K562 (cell line): Measurements from ENCODE around the gene LDB2. TPM values are rescaled to one million over a fixed set of nuclear protein-coding genes. Genes with fewer than 3 reads are reported as not detected.

Experiments
- ATAC-seq: fragments of 200-7000 bp; cut with Tn5 transposase; 3 replicates; pipeline ENCODE4 v1.9.1; 2020; ENCODE audit warnings: moderate library complexity
- BruUV-seq: library from RNA; stranded (reverse); fragments of 400-500 nt; replicated peaks from 2 replicates; lab custom pipeline; 2021; lab: Mats Ljungman, UMichigan
- CTCF ChIA-PET: fragments of 300-600 bp; formaldehyde crosslinking; extraction: SDS; loops from one replicate; lab custom pipeline; 2021; ENCODE audit warnings: low intra/inter-chr PET ratio; lab: Yijun Ruan, JAX
- POLR2A ChIA-PET: fragments of 300-600, 350-650 bp; sonication (Branson Sonifier 250); formaldehyde crosslinking; extraction: SDS; loops from one replicate; lab custom pipeline; 2021; ENCODE audit warnings: antibody characterized with exemption, inconsistent platforms; lab: Yijun Ruan, JAX
- DNase-seq, 4 experiments: peaks; one replicate each; pipeline versions ENCODE4 v3.0.0 to v3.0.0-alpha.2; 2011 to 2018; ENCODE audit warnings: low spot score in 3 of 4, mixed read lengths in 3 of 4; ENCODE audit errors: extremely low read depth in 1 of 4
- FAIRE-seq: peaks from 2 replicates; lab custom pipeline; 2011; peaks lifted over from hg19 to GRCh38; lab: Jason Lieb, UNC
- H2AFZ ChIP-seq: 2 replicates; pipeline ENCODE4 v1.6.0; 2011; ENCODE audit warnings: low read depth, low read length, control low read depth, inconsistent platforms
- H3K27ac ChIP-seq: fragments of 200-600 bp; 3 replicates; pipeline ENCODE4 v1.8.0; 2011; ENCODE audit warnings: low read depth, mild to moderate bottlenecking, control low read depth, inconsistent platforms, low read length, moderate library complexity, mixed read lengths; ENCODE audit errors: extremely low read depth
- H3K27me3 ChIP-seq, 2 experiments: fragments of 300-600 bp in 1 of 2; 2 replicates in 1 of 2; 3 replicates in 1 of 2; pipeline versions ENCODE4 v1.6.0 to v1.8.0; 2011; ENCODE audit warnings: inconsistent platforms in 2 of 2, low read length in 2 of 2, mild to moderate bottlenecking in 1 of 2, mixed read lengths in 1 of 2, moderate library complexity in 1 of 2; ENCODE audit not compliant: control insufficient read depth in 2 of 2, insufficient read depth in 2 of 2
- H3K36me3 ChIP-seq: fragments of 300-600 bp; 3 replicates; pipeline ENCODE4 v1.8.0; 2011; ENCODE audit warnings: mild to moderate bottlenecking, low read length, inconsistent platforms; ENCODE audit not compliant: control insufficient read depth, insufficient read depth
- H3K4me1 ChIP-seq, 2 experiments: fragments of 200-600 bp in 1 of 2; replicated peaks in 1 of 2; 2 replicates in 1 of 2; 3 replicates in 1 of 2; pipeline versions ENCODE4 v1.5.1 to v1.8.0; 2011; ENCODE audit warnings: inconsistent platforms in 2 of 2, low read length in 2 of 2, mild to moderate bottlenecking in 1 of 2, mixed read lengths in 1 of 2, moderate library complexity in 1 of 2; ENCODE audit not compliant: control insufficient read depth in 2 of 2, insufficient read depth in 2 of 2
- H3K4me2 ChIP-seq: 2 replicates; pipeline ENCODE4 v1.6.1; 2011; ENCODE audit warnings: low read length, control low read depth, inconsistent platforms, mixed read lengths; ENCODE audit not compliant: insufficient read depth
- H3K4me3 ChIP-seq: fragments of 200-600 bp; sonication (generic), shearing (Covaris generic); 2 replicates; pipeline ENCODE4 v1.5.1; 2016; ENCODE audit warnings: control low read depth, inconsistent platforms
- H3K79me2 ChIP-seq: fragments of 200-600 bp; 3 replicates; pipeline ENCODE4 v1.8.0; 2011; ENCODE audit warnings: low read length, inconsistent platforms; ENCODE audit not compliant: control insufficient read depth, insufficient read depth
- H3K9ac ChIP-seq, 2 experiments: 2 replicates each; pipeline versions ENCODE4 v1.6.0 to v1.6.1; 2011; ENCODE audit warnings: low read depth in 2 of 2, low read length in 2 of 2, control low read depth in 1 of 2, inconsistent platforms in 1 of 2, mild to moderate bottlenecking in 1 of 2, mixed read lengths in 1 of 2; ENCODE audit not compliant: insufficient read depth in 1 of 2
- H3K9me1 ChIP-seq: one replicate; pipeline ENCODE4 v1.6.0; 2011; ENCODE audit warnings: inconsistent platforms, mild to moderate bottlenecking, low read length, moderate library complexity; ENCODE audit not compliant: control insufficient read depth, insufficient read depth
- H3K9me3 ChIP-seq: replicated peaks from 2 replicates; pipeline ENCODE4 v1.5.1; 2011; ENCODE audit warnings: low read depth, low read length, inconsistent platforms; ENCODE audit not compliant: control insufficient read depth, insufficient read depth
- H4K20me1 ChIP-seq: replicated peaks from 2 replicates; pipeline ENCODE4 v1.6.1; 2011; ENCODE audit warnings: low read length, inconsistent platforms, mixed read lengths; ENCODE audit not compliant: control insufficient read depth, insufficient read depth
- CHD1 ChIP-seq: fragments of 200-600 bp; sonication (generic); IDR thresholded peaks from one replicate; pipeline ENCODE4 v1.6.1; 2012; ENCODE audit warnings: mild to moderate bottlenecking, moderate library complexity, low read length, inconsistent platforms
- COPS2 ChIP-seq: fragments of 450-650 bp; conservative IDR thresholded peaks from 2 replicates; pipeline ENCODE4 v1.6.1; 2016; ENCODE audit warnings: mild to moderate bottlenecking, moderate library complexity
- CTCF ChIP-seq, 3 experiments: IDR thresholded peaks in 2 of 3; conservative IDR thresholded peaks in 1 of 3; 2 replicates each; pipeline ENCODE4 v1.5.1; 2011 to 2012; ENCODE audit warnings: low read length in 3 of 3, mild to moderate bottlenecking in 3 of 3, control low read depth in 2 of 3, improper control_type of control experiment in 1 of 3, inconsistent platforms in 1 of 3, low read depth in 1 of 3, mixed read lengths in 1 of 3, moderate library complexity in 1 of 3; ENCODE audit not compliant: insufficient read depth in 2 of 3
- E2F3 ChIP-seq: fragments of 250-450 bp; sonication (Bioruptor Pico); IDR thresholded peaks from 2 replicates; pipeline ENCODE4 v1.4.0; 2020; ENCODE audit warnings: mild to moderate bottlenecking
- MECOM ChIP-seq: fragments of 250-450 bp; sonication (Bioruptor Pico); IDR thresholded peaks from 2 replicates; pipeline ENCODE4 v1.8.0; 2022; ENCODE audit warnings: inconsistent platforms
- MYC ChIP-seq, 2 experiments: fragments of 250-450 bp in 1 of 2; sonication (Bioruptor Pico) in 1 of 2; IDR thresholded peaks; 2 replicates each; pipeline versions ENCODE4 v1.5.1 to v1.6.1; 2012 to 2021; ENCODE audit warnings: low read depth in 2 of 2, borderline replicate concordance in 1 of 2, improper control_type of control experiment in 1 of 2, low read length in 1 of 2, mild to moderate bottlenecking in 1 of 2, moderate library complexity in 1 of 2
- NKRF ChIP-seq: fragments of 450-650 bp; IDR thresholded peaks from 2 replicates; pipeline ENCODE4 v1.6.1; 2016; ENCODE audit warnings: borderline replicate concordance
- PHF8 ChIP-seq: fragments of 200-600 bp; sonication (generic); IDR thresholded peaks from 2 replicates; pipeline ENCODE4 v1.6.1; 2012; ENCODE audit warnings: mixed run types, mild to moderate bottlenecking, inconsistent platforms, low read length, moderate library complexity, borderline replicate concordance
- STAT5A ChIP-seq: IDR thresholded peaks from 2 replicates; pipeline ENCODE4 v1.6.1; 2012; ENCODE audit warnings: low read length, inconsistent platforms, borderline replicate concordance
- TAF7 ChIP-seq: fragments of 450-650 bp; IDR thresholded peaks from 2 replicates; pipeline ENCODE4 v1.6.1; 2016; ENCODE audit warnings: missing genetic modification characterization, missing compliant biosample characterization
- TEAD2 ChIP-seq: fragments of 450-650 bp; IDR thresholded peaks from 2 replicates; pipeline ENCODE4 v1.6.1; 2016; ENCODE audit warnings: missing genetic modification characterization, control low read depth, missing compliant biosample characterization
- ZNF140 ChIP-seq: fragments of 250-450 bp; sonication (Bioruptor Pico); IDR thresholded peaks from 2 replicates; pipeline ENCODE4 v1.8.0; 2021; ENCODE audit warnings: moderate library complexity, mild to moderate bottlenecking, inconsistent platforms
- ZNF23 ChIP-seq: fragments of 250-450 bp; sonication (Bioruptor Pico); IDR thresholded peaks from 2 replicates; pipeline ENCODE4 v1.4.0; 2020; ENCODE audit warnings: mild to moderate bottlenecking
- ZNF398 ChIP-seq: fragments of 250-450 bp; sonication (Bioruptor Pico); IDR thresholded peaks from 2 replicates; pipeline ENCODE4 v1.8.0; 2021; ENCODE audit warnings: moderate library complexity, mild to moderate bottlenecking, inconsistent platforms
- ZNF57 ChIP-seq: fragments of 450-650 bp; formaldehyde crosslinking; IDR thresholded peaks from 2 replicates; pipeline ENCODE4 v1.4.0; 2020; ENCODE audit warnings: mild to moderate bottlenecking, moderate library complexity
- WGBS: fragments of 100-300 bp; shearing (Covaris generic); methylation state at CpG from one replicate; pipeline ENCODE4 v1.1.6; 2016; ENCODE audit warnings: low coverage, mixed read lengths; ENCODE audit not compliant: insufficient coverage; ENCODE audit errors: missing lambda C conversion rate; 5-methylcytosine and 5-hydroxymethylcytosine counted together
- in situ Hi-C: fragments of 300-500 bp; cut with MboI; formaldehyde crosslinking; loops from 4 replicates; pipeline ENCODE4 v1.15.0; 2018; ENCODE audit warnings: inconsistent platforms, mixed read lengths
- intact Hi-C: fragments of 100-400 bp; cut with micrococcal nuclease; formaldehyde crosslinking; loops from 2 replicates; pipeline ENCODE4 v1.14.2; 2022
- polyA plus RNA-seq, 8 experiments: library from polyadenylated mRNA; depleted of rRNA in 4 of 8; stranded (reverse) in 5 of 8; unstranded in 3 of 8; fragments of >200 nt; fragmentation: Nextera tagmentation in 2 of 8; fragmentation: Illumina TruSeq in 1 of 8; extraction: Ambion mirVana in 2 of 8; extraction: Trizol in 1 of 8; gene quantifications; 2 replicates each; pipeline versions ENCODE4 v1.2.1 to v1.2.3, GENCODE V29; 2011 to 2014; ENCODE audit warnings: inconsistent platforms in 1 of 8, missing spikeins in 1 of 8
- total RNA-seq, 7 experiments: library from RNA; depleted of rRNA in 6 of 7; stranded (reverse); fragments of >200 nt in 6 of 7; fragmentation: Illumina TruSeq in 2 of 7; extraction: Trizol in 2 of 7; gene quantifications; 2 replicates each; pipeline versions ENCODE4 v1.2.1 to v1.2.3, GENCODE V29; 2011 to 2021; ENCODE audit warnings: low replicate concordance in 1 of 7

LDB2 gene
- total and polyA plus RNA-seq, 9 of the 15 experiments (the other 6 are each of a cell fraction or from before 2014, with no cell fraction given): 0.10 to 0.20 TPM; not detected in 7

- Histone ChIP-seq H4K20me1 (no peaks in the 10 kb centered on the region), H3K27ac (no peak overlapping the region), H2AFZ (no peak overlapping the region), H3K79me2 (no peaks in the 10 kb centered on the region), H3K9me1 (no peaks in the 10 kb centered on the region), H3K4me2 (no peak overlapping the region), H3K4me3 (no peak overlapping the region), H3K27me3 (no peaks in the 10 kb centered on the region), H3K9ac (no peak overlapping the region), H3K36me3 (no peaks in the 10 kb centered on the region), H3K9me3 (no peaks in the 10 kb centered on the region), H3K4me1 (no peaks in the 10 kb centered on the region)
- ChIA-PET CTCF (interaction anchor here (0.6 kb wide), 1 partner anchor 15 kb away, joined by 3 read pairs; no protein-coding TSS in a partner anchor), POLR2A (no interaction called here)
- ATAC-seq (no peak), DNase-seq (no peak), FAIRE-seq (no peak)
- 0% methylated on average over 6 of the region's 6 CpGs for WGBS
- BruUV-seq: no TSS peak
- TF ChIP-seq CTCF (IDR thresholded peaks at IDR 0.05 in 2 of 3, conservative IDR thresholded peaks at IDR 0.05 in 1 of 3; ENCODE audit: insufficient read depth in 2 of 3, low read depth in 1 of 3, low read length in 3 of 3): no peak
- TF ChIP-seq ZNF23: no peak
- TF ChIP-seq STAT5A: no peak
- no peak for TF ChIP-seq MYC (IDR thresholded peaks at IDR 0.05; ENCODE audit: low read depth, low read length)
- TF ChIP-seq MYC (CRISPR knock-in tag; IDR thresholded peaks at IDR 0.05; ENCODE audit: borderline replicate concordance, low read depth): no peak
- TF ChIP-seq COPS2: no peak
- TF ChIP-seq PHF8: no peak
- TF ChIP-seq MECOM (CRISPR knock-in tag): no peak
- TF ChIP-seq TAF7 (tag): no peak
- TF ChIP-seq ZNF398: no peak
- TF ChIP-seq ZNF140 (CRISPR knock-in tag): no peak
- TF ChIP-seq NKRF: no peak
- no peak for TF ChIP-seq CHD1
- no peak for TF ChIP-seq TEAD2 (tag)
- no peak for TF ChIP-seq ZNF57 (CRISPR knock-in tag)
- TF ChIP-seq E2F3 (CRISPR knock-in tag): no peak
- intact Hi-C loops (no loop called here), in situ Hi-C loops (no loop called here)
These were observed 214.3 kb downstream of the LDB2 start for GRCh38 chr4:16684097-16684496.
